ENCODE data around the gene OTOG.

- TF ChIP-seq POLR2A (IDR thresholded peaks at IDR 0.05; ENCODE audit: low read depth, low read length) (no peak), CTCF (IDR thresholded peaks at IDR 0.05; ENCODE audit: extremely low read depth in 1 of 2, insufficient read depth in 1 of 2, low read depth in 1 of 2, low read length in 2 of 2) (no peak), POLR2AphosphoS5 (IDR thresholded peaks at IDR 0.05; ENCODE audit: insufficient read depth, low read depth, low read length) (no peak), EZH2 (IDR thresholded peaks at IDR 0.05; ENCODE audit: borderline replicate concordance, low read depth, low read length, severe bottlenecking) (no peak), MAX (IDR thresholded peaks at IDR 0.05; ENCODE audit: insufficient read depth, insufficient read length) (no peak), JUN (IDR thresholded peaks at IDR 0.05; ENCODE audit: borderline replicate concordance, insufficient read depth, insufficient read length, low read depth) (no peak), MYC (IDR thresholded peaks at IDR 0.05; ENCODE audit: low read depth, low read length) (no peak), GATA2 (IDR thresholded peaks at IDR 0.05; ENCODE audit: insufficient read depth, insufficient read length, low read depth, low read length) (no peak)
Observed at GRCh38 chr11:17588166-17588565, 41.1 kb downstream of the OTOG start.

Data from endothelial cell of umbilical vein (primary cell).